Fibroblast of lung (primary cell): ENCODE data around the gene IKZF2. TPM values are rescaled to one million over a fixed set of nuclear protein-coding genes. Genes with fewer than 3 reads are reported as not detected.

Source experiments
- DNase-seq, 2 donors: peaks; one replicate each; pipeline versions ENCODE4 v3.0.0 to v3.0.0-alpha.2; 2010; ENCODE audit warnings: low read depth in 2 of 2
- H2AFZ ChIP-seq: 2 replicates; pipeline ENCODE4 v1.5.1; 2012; ENCODE audit warnings: low read length, control low read depth, inconsistent platforms
- H3K27ac ChIP-seq: 2 replicates; pipeline ENCODE4 v1.5.1; 2011; ENCODE audit warnings: low read length, control low read depth; ENCODE audit not compliant: insufficient read depth
- H3K27me3 ChIP-seq: 2 replicates; pipeline ENCODE4 v1.5.1; 2011; ENCODE audit warnings: mild to moderate bottlenecking, low read length; ENCODE audit not compliant: control insufficient read depth, insufficient read depth
- H3K36me3 ChIP-seq: 2 replicates; pipeline ENCODE4 v1.5.1; 2011; ENCODE audit warnings: low read length; ENCODE audit not compliant: control insufficient read depth, insufficient read depth
- H3K4me1 ChIP-seq: 2 replicates; pipeline ENCODE4 v1.5.1; 2011; ENCODE audit warnings: low read length; ENCODE audit not compliant: control insufficient read depth, insufficient read depth; ENCODE audit errors: extremely low read depth
- H3K4me2 ChIP-seq: 2 replicates; pipeline ENCODE4 v1.5.1; 2011; ENCODE audit warnings: low read length, control low read depth; ENCODE audit not compliant: insufficient read depth; ENCODE audit errors: extremely low read depth
- H3K4me3 ChIP-seq, 4 experiments: fragments of 200-600 bp in 1 of 4; sonication (generic) in 1 of 4; replicated peaks in 1 of 4; 2 replicates each; pipeline ENCODE4 v1.5.1; 2011 to 2016; ENCODE audit warnings: low read length in 4 of 4, low read depth in 3 of 4, mild to moderate bottlenecking in 3 of 4, control low read depth in 2 of 4, inconsistent platforms in 1 of 4, mixed read lengths in 1 of 4; ENCODE audit not compliant: insufficient read depth in 1 of 4; ENCODE audit errors: control extremely low read depth in 1 of 4
- H3K79me2 ChIP-seq: 2 replicates; pipeline ENCODE4 v1.5.1; 2012; ENCODE audit warnings: mild to moderate bottlenecking, low read length, inconsistent platforms; ENCODE audit not compliant: control insufficient read depth, insufficient read depth
- H3K9ac ChIP-seq: 2 replicates; pipeline ENCODE4 v1.5.1; 2011; ENCODE audit warnings: mild to moderate bottlenecking, low read length, control low read depth; ENCODE audit not compliant: insufficient read depth
- H3K9me3 ChIP-seq: 2 replicates; pipeline ENCODE4 v1.5.1; 2012; ENCODE audit warnings: low read depth, low read length; ENCODE audit not compliant: control insufficient read depth, insufficient read depth
- H4K20me1 ChIP-seq: 2 replicates; pipeline ENCODE4 v1.5.1; 2011; ENCODE audit warnings: low read length; ENCODE audit not compliant: control insufficient read depth, insufficient read depth; ENCODE audit errors: extremely low read depth
- EZH2 ChIP-seq: IDR thresholded peaks from 2 replicates; pipeline ENCODE4 v1.5.1; 2012; ENCODE audit warnings: low read length, control low read depth, mild to moderate bottlenecking; ENCODE audit errors: missing control alignments
- polyA plus RNA-seq, 2 donors: library from polyadenylated mRNA; depleted of rRNA in 1 of 2; stranded (reverse) in 1 of 2; unstranded in 1 of 2; fragments of >200 nt; gene quantifications; 2 replicates each; pipeline ENCODE4 v1.2.1, GENCODE V29; 2011 to 2012; ENCODE audit warnings: missing spikeins in 1 of 2
- total RNA-seq: library from RNA; depleted of rRNA; stranded (reverse); fragments of >200 nt; gene quantifications from 2 replicates; pipeline ENCODE4 v1.2.1, GENCODE V29; 2014
- TF ChIP-seq, protein P1 (sequence below), 2 donors: IDR thresholded peaks in 1 of 2; conservative IDR thresholded peaks in 1 of 2; 1 replicate in 1 of 2; 2 replicates in 1 of 2; pipeline ENCODE4 v1.5.1; 2011 to 2012; ENCODE audit warnings: low read length in 2 of 2, control low read depth in 1 of 2, inconsistent platforms in 1 of 2, low read depth in 1 of 2, mild to moderate bottlenecking in 1 of 2

IKZF2 gene
- total and polyA plus RNA-seq, 2 donors (not counting 1 experiment from before 2014, with no cell fraction given): 4.9 to 17.2 TPM

DNA sequence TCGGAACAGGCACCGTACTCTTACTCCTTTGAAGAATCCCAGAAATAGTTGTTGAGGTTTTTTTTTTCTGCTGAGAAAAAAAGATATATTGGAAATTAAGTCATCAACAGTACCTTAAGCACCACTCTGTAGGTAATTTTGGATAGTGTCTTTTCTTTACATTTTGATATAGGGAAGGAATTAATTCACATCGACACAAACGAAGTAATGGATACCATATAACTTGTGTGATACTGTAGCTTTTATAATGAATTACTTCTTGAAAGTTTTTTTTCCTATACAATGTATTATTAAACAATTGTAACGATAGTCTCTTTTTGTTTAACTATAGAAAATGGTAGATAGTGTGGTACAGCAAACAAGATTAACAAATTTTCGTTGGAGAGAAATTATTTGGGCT lies 1.5 kb upstream of the IKZF2 start:
- no peak overlapping the region for H3K27ac ChIP-seq

DNA sequence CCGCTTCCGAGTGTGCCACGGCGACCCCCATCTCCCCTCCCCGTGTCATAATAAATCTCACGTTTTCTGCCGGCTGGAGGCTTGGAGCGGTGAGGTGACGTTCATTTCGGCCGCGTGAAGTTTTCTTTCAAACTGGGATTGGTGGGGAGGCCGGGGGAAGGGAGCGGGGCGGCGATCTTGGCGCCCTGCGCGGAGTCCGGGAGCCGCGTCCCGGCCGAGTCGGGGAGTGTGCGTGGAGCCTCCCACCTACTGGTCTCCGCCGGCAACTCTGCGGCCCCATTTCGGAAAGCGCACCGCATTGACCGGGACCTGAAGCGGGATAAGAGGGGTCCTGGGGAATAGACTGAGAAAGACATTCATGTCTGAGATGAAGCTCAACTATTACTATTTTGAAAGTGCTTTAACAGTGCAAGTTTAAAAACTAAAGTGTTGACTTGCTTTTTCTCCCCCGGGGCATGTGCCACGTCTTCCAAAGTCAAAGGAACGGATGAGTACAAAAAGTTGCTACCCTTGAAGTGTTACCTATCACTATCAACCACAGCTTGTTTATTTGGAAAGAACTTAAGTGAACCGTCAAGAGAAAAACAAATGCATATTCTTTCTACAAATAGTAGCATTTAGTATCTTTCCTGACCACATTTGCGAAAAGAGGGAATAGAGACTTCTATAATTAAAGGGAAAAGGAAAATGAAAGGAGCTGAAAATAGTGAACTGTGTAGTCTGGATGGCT lies 818 bp upstream of the IKZF2 start:
- Histone ChIP-seq H2AFZ (peak overlapping the region; percentile 51), H4K20me1 (no peaks in the 10 kb centered on the region), H3K9me3 (no peaks in the 10 kb centered on the region), H3K4me2 (peak overlapping the region; percentile 85), H3K27me3 (no peaks in the 10 kb centered on the region), H3K4me1 (no peaks in the 10 kb centered on the region), H3K27ac (peak overlapping the region; percentile 70), H3K79me2 (peaks cover 2% of the 10 kb centered on the region), H3K9ac (peak overlapping the region; percentile 71), H3K4me3 (peak overlapping the region; percentile 66 to 93 (median 78)), H3K36me3 (no peaks in the 10 kb centered on the region)
- DNase-seq: peak; percentile 68 to 80
- no peak for TF ChIP-seq EZH2
- TF ChIP-seq, protein P1, sequence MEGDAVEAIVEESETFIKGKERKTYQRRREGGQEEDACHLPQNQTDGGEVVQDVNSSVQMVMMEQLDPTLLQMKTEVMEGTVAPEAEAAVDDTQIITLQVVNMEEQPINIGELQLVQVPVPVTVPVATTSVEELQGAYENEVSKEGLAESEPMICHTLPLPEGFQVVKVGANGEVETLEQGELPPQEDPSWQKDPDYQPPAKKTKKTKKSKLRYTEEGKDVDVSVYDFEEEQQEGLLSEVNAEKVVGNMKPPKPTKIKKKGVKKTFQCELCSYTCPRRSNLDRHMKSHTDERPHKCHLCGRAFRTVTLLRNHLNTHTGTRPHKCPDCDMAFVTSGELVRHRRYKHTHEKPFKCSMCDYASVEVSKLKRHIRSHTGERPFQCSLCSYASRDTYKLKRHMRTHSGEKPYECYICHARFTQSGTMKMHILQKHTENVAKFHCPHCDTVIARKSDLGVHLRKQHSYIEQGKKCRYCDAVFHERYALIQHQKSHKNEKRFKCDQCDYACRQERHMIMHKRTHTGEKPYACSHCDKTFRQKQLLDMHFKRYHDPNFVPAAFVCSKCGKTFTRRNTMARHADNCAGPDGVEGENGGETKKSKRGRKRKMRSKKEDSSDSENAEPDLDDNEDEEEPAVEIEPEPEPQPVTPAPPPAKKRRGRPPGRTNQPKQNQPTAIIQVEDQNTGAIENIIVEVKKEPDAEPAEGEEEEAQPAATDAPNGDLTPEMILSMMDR (conservative IDR thresholded peaks at IDR 0.05 in 1 of 2, IDR thresholded peaks at IDR 0.05 in 1 of 2; ENCODE audit: low read depth in 1 of 2, low read length in 2 of 2): peak; percentile 40 to 46

More for the DNA sequence above, 1.5 kb upstream of the IKZF2 start:
- no peak for DNase-seq
- H3K4me1 ChIP-seq: no peaks in the 10 kb centered on the region
- peak overlapping the region; percentile 85 for H3K4me2 ChIP-seq
- no peaks in the 10 kb centered on the region for H3K9me3 ChIP-seq
- no peak overlapping the region for H3K9ac ChIP-seq
- H3K4me3 ChIP-seq: peak overlapping the region; percentile 66 to 93 (median 78)
- H3K27me3 ChIP-seq: no peaks in the 10 kb centered on the region
- H3K36me3 ChIP-seq: no peaks in the 10 kb centered on the region
- no peak overlapping the region for H2AFZ ChIP-seq
- no peaks in the 10 kb centered on the region for H4K20me1 ChIP-seq
- TF ChIP-seq, protein P1 (conservative IDR thresholded peaks at IDR 0.05 in 1 of 2, IDR thresholded peaks at IDR 0.05 in 1 of 2; ENCODE audit: low read depth in 1 of 2, low read length in 2 of 2): no peak
- TF ChIP-seq EZH2: no peak
- peaks cover 2% of the 10 kb centered on the region for H3K79me2 ChIP-seq

DNA sequence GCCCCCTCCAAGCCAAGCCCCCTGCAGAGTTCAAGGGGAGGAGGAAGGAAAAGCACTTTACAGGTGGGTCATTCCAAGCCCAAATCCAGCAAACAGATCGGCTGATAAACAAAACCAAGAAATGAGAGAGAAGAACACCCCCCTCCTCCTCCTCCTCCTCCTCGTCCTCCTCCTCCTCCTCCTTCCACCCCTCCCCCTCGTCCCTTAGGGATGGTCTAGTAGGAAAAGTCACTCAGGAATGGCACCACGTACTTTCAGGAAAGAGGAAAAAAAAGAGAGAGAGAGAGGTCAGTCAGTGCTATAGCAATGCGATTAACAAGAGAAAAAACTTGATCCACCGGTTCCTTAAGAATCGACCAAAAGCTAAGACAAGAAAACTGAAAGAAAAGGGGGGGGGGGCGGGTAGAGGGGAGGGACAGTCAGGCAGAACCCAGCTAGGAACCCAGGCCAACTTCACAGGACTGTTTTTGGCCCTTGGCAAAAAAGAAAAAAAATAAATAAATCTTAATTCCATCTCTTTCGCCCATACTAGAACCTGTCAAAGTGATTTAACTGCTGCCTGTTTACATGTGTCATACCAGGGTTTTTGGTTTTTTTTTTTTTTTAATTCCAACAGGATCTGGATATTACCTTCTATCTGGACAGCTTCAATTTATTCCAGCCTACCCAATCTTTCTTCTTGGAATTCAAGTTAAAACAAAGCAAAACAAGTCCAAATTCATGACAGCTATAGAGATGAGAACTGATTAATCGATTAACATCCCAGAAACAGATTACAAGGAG lies 906 bp downstream of the IKZF2 start:
- H3K9me3 ChIP-seq: no peaks in the 10 kb centered on the region
- H3K36me3 ChIP-seq: no peaks in the 10 kb centered on the region
- H3K27me3 ChIP-seq: no peaks in the 10 kb centered on the region
- H3K79me2 ChIP-seq: peaks cover 2% of the 10 kb centered on the region
- H3K9ac ChIP-seq: peak overlapping the region; percentile 3
- no peaks in the 10 kb centered on the region for H4K20me1 ChIP-seq
- H3K4me2 ChIP-seq: peak overlapping the region; percentile 91
- H2AFZ ChIP-seq: peak overlapping the region; percentile 92
- H3K4me1 ChIP-seq: no peaks in the 10 kb centered on the region
- peak overlapping the region; percentile 70 to 81 (median 76) for H3K4me3 ChIP-seq
- peak overlapping the region; percentile 55 for H3K27ac ChIP-seq
- no peak for TF ChIP-seq EZH2
- TF ChIP-seq, protein P1 (conservative IDR thresholded peaks at IDR 0.05 in 1 of 2, IDR thresholded peaks at IDR 0.05 in 1 of 2; ENCODE audit: low read depth in 1 of 2, low read length in 2 of 2): no peak
- peak; percentile 13 to 27 for DNase-seq
